Hepatocyte (in vitro differentiated cells): ENCODE results near the gene FPR1.

Experiments used
- EZH2phosphoT487 ChIP-seq: fragments of 200-600 bp; sonication (generic); IDR thresholded peaks from one replicate; pipeline ENCODE4 v1.6.1; 2018; ENCODE audit warnings: antibody characterized with exemption, mild to moderate bottlenecking, low read depth, moderate library complexity; ENCODE audit not compliant: unreplicated experiment, severe bottlenecking
- TF ChIP-seq, protein P1 (sequence below): fragments of 200-600 bp; sonication (generic); IDR thresholded peaks from 2 replicates; pipeline ENCODE4 v1.5.1; 2016; ENCODE audit warnings: antibody characterized with exemption, mild to moderate bottlenecking; ENCODE audit not compliant: poor library complexity

DNA sequence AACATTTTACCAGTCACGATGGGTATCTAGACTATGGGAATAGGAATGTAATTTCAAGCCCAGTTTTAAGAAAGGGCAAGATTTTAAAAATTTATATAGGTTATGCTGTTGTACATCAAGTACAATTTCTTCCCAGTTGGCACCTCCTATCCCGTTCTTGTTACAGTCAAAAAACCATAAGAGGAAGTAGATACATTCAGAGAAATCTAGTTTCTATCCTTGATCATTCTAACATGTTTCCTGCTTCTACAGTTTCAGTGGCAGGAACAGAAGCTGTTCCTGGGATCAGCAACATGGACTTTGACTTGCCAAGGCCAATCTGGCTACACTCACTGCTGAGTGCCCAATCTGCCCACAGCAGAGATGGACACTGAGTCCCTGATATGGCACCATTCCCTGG, 28.6 kb upstream of the FPR1 start:
- TF ChIP-seq, protein P1, sequence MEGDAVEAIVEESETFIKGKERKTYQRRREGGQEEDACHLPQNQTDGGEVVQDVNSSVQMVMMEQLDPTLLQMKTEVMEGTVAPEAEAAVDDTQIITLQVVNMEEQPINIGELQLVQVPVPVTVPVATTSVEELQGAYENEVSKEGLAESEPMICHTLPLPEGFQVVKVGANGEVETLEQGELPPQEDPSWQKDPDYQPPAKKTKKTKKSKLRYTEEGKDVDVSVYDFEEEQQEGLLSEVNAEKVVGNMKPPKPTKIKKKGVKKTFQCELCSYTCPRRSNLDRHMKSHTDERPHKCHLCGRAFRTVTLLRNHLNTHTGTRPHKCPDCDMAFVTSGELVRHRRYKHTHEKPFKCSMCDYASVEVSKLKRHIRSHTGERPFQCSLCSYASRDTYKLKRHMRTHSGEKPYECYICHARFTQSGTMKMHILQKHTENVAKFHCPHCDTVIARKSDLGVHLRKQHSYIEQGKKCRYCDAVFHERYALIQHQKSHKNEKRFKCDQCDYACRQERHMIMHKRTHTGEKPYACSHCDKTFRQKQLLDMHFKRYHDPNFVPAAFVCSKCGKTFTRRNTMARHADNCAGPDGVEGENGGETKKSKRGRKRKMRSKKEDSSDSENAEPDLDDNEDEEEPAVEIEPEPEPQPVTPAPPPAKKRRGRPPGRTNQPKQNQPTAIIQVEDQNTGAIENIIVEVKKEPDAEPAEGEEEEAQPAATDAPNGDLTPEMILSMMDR: no peak
- no peak for TF ChIP-seq EZH2phosphoT487
